ENCODE data around the gene TMEM18.
"Not testable (repeated sequence)": the region's sequence is repeated elsewhere in the genome, so short reads cannot be mapped to it uniquely, and the experiment has no call there.

The TMEM18 gene

DNA sequence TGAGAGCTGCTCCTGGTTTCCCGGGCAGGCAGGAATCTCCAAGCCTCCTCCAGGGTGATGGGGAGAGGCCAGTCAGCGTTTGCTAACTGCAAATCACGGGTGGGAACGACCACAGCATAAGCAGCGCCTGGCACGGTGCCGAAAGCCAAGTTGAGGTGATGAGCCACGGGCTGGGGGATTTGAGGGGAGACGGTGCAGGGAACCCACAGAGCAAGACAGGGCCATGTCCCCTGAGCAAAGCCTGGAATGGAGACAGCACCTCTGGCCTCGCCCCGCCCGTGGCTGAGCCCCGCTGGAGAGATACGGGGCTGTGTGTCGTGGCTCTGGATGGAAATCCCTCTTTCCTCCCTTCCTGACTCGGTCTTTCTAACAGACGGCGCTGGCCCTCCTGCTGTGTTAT lies 31.5 kb upstream of the TMEM18 start:
- DNase-seq: no peak

DNA sequence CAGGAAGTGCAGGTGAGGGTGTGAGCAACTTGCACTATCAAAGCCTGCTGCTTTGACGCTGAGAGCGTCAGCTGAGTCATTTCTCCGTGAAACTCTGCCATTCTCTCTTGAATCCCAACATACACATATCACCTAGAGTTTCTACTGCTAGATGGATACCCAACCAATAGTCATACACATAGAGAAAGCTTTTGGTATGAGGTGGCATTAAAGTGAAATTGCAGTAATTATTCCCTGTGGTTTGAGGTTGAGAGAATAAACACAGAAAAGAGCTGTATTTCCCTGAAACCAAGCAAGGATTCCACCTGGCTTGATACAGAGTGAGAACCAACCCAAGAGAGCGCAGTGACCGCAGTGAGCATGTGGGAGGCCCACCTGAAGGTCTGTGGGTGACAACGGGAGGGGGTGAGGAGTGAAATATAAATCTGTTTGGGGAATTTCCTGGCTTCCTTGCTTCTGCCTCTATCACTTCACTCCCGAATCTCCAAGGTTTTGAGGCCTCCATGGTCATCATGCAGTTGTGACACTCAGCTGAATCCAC lies 28.8 kb upstream of the TMEM18 start:
- DNase-seq: no peak
- TF ChIP-seq GATA1 (IDR thresholded peaks at IDR 0.05; ENCODE audit: low read depth, low read length): no peak
- no peak for TF ChIP-seq POLR2A (IDR thresholded peaks at IDR 0.05; ENCODE audit: low read length)

More for the DNA sequence above, 31.5 kb upstream of the TMEM18 start:
- TF ChIP-seq GATA1 (IDR thresholded peaks at IDR 0.05; ENCODE audit: low read depth, low read length) (no peak), POLR2A (IDR thresholded peaks at IDR 0.05; ENCODE audit: low read length) (no peak)

DNA sequence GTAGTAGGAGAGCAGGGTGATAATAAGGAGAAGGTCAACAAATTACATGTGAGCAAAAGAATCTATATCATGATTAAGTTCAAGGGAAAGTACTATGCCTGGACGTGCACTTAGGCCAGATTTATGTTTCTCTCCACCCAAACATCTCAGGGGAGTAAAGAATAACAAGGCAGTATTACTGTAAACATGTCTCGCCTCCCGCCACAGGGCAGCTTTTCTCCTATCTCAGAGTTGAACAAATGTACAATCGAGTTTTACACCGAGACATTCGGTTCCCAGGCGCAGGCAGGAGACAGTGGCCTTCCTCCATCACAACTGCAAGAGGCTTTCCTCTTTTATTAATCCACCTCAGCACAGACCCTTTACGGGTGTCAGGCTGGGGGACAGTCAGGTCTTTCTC lies 25.6 kb upstream of the TMEM18 start:
- DNase-seq: not testable (repeated sequence)

DNA sequence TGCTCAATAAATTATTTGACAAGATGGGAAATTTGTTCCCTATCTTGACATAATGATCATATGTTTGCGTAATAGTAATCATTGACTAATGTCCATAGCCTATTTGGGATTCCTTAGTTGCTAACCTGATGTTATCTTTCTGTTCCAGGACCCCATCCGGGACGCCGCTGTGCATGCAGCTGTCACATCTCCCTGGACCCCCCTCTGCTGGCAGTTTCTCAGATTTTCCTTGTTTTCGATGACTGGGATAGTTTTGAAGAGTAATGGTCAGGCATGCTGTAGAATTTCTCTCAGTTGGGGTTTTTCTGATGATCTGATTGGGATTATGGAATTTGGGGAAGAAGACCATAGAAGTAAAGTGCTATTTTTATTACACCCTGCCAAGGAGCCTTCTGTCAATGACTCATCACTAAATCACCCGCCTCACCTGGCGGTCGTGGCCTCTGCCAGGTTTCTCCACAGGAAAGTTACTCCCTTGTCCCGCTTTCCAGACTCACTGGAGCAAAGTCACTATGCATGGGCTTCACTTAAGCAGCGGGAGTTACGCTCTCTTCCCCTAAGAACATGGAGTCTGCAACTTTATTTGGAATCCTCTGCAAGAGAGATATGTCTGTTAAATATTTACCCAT lies 19.9 kb upstream of the TMEM18 start:
- no peak for DNase-seq
- TF ChIP-seq GATA1 (IDR thresholded peaks at IDR 0.05; ENCODE audit: low read depth, low read length) (no peak), POLR2A (IDR thresholded peaks at IDR 0.05; ENCODE audit: low read length) (no peak)

DNA sequence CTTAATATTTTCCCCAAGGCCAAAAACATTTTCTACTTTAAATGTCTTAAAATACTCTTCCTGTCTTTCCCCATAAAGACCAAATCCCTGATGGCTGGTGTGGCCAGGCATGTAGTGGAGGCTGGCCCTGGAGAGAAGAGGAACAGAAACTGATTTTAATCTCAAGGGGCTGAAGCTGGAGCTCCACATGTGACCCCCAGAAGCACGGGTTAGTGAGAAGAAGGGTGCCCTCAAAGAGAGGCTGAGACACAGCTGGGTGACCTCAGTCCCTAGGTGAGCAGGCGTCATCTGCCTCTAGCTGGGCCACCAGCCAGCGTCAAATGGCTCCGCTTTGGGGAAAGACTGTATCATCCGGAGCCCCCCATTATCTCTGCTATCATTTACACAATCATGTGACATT lies 19.3 kb upstream of the TMEM18 start:
- TF ChIP-seq POLR2A (IDR thresholded peaks at IDR 0.05; ENCODE audit: low read length) (no peak), GATA1 (IDR thresholded peaks at IDR 0.05; ENCODE audit: low read depth, low read length) (no peak)
- DNase-seq: no peak

DNA sequence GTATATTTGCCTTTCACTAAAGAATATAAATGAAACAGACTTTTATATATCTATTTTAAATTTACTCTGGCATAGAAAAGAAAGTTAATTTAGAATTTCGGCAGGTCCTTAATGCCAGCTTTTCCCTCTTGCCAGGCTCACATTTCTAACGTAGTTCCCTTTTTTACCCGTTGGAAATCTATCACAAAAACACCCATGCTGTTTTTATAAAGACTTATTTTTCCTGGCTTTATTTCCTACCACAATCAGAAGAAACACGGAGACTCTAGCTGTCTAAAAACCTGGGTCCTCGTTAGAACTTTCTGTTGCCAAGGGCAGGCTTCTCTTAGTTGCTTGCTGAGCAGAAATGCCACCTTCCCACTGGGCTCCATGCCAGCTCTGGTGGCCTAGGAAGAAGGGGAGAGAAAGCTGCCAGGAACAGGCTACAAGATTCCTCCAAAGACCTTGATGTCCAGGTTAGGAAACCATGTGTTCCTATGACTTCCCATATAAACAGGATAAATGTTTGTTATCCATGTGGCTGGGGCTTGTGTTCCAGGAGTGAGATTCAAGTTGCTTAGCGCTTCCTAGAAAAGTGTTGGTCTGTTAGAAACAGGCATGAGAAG lies 17.8 kb upstream of the TMEM18 start:
- no peak for TF ChIP-seq POLR2A (IDR thresholded peaks at IDR 0.05; ENCODE audit: low read length)
- DNase-seq: no peak

DNA sequence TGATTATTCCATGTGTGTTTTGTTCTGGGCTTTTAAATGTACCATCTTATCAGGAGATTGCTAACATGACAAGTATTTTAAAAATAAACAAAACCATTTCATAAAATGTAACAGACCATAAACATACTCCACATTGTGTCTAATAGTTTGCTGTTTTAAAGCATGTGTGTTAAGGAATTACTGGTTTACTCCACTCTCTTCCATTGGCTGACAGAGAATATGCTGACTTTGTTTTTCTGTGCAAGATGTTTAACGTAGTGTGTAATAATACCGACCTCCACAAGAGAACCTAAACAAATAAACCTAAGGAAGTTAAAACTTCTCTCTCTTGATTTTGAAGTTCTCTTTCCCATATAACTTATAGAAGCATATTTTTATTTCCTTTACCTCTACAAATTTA lies 17.0 kb upstream of the TMEM18 start:
- TF ChIP-seq POLR2A (IDR thresholded peaks at IDR 0.05; ENCODE audit: low read length) (no peak), GATA1 (IDR thresholded peaks at IDR 0.05; ENCODE audit: low read depth, low read length) (no peak)
- no peak for DNase-seq

DNA sequence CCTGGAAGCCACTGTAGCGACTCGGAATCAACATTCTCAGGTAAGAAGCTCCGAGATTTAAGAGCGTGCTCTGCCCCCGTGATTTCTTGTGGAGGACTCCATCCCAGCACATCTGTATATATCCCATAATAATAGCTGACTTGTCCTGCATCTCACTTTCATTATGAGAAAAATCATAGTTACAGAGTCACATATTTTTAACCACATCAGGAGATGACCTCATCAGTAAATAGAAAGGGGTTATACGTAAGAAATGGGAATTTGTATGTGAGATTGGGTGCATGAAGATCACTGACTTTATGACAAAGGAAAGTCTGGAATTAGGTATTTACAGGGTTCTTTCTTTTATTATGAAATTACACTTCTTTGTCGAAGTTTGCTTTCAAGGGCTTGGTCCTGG lies 16.4 kb upstream of the TMEM18 start:
- no peak for DNase-seq
- no peak for TF ChIP-seq POLR2A (IDR thresholded peaks at IDR 0.05; ENCODE audit: low read length)
- no peak for TF ChIP-seq GATA1 (IDR thresholded peaks at IDR 0.05; ENCODE audit: low read depth, low read length)

DNA sequence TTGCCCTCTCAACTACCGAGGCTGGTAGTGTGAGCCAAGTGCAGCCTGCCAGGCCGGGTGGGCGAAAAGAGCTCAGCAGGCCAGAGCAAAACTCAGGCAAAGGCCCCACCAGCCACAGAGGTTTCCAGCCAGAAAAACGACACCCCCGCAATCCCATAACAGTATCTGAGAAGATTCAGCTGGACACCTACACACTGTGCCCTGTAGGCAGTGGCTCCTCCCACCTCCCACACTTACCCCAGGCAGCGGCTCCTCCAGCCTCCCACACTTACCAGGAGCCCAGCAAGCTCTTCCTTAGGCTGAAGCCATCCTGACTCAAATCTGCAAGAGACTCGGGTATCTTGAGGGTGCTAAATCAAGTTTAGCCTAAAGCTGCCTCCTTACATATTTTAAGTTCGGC lies 15.6 kb upstream of the TMEM18 start:
- DNase-seq: no peak
- TF ChIP-seq GATA1 (IDR thresholded peaks at IDR 0.05; ENCODE audit: low read depth, low read length) (no peak), POLR2A (IDR thresholded peaks at IDR 0.05; ENCODE audit: low read length) (no peak)

DNA sequence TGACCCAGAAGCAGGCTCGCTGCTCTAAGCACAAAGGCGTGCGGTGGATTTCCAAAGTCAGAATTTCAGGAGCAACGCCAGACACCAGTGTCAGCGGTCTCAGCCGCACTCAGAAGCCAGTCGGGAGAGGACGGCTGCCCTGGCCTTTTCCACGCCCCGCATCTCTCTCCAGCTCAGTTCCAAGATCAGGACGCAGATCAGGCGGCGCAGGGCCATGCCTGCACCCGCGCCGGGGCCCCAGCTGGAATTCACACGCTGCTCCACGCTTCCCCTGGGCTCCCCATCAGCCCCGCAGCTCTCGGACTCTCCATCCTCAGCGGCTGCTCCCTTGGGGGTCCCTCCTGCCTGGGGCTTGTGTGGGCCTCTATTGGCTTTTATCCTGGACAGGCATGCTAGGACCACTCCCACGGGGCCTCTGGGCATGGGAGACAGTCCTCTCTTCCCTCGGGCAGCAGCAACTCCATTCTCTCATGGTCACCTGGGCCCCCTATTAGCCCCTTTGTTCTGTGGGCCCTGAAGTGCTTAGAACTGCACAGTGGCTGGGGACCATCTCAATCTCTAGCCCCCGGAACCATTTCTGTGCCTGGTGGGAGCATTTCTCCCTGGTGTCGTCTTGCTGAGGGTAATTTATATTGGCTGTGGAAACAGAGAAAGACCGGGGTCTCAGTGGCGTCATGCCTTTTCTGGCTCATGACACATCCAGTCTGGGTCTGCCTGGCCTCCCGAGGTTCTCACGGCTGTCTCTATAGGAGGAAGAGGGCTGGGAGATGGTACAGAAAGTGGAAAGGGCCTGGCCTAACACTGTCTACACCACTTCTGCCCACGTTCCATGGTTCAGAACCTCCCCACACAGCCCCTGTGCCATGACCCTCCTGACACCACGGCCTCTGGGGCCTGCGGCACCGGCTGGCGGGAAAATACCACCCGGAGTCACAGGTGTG lies 14.9 kb upstream of the TMEM18 start:
- no peak for DNase-seq
- no peak for TF ChIP-seq POLR2A (IDR thresholded peaks at IDR 0.05; ENCODE audit: low read length)
- no peak for TF ChIP-seq GATA1 (IDR thresholded peaks at IDR 0.05; ENCODE audit: low read depth, low read length)

DNA sequence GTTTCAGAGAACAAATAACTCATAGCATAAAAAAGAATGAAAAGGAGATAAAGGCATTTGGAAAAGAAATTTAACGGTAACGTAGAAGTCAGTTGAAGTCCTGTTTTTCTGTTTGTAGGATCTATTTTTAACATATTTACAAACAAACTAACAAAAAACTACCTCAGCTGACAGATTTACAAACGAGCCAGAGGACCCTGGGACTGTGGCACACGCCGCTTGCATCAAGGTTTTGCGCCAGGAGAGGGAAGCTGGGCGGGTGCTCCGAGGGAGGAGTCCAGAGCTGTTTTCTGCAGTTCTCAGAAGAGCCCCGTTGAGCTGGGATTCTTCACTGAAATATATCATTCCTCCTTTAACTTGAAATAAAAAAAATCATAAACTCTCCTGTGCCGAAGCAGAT lies 13.6 kb upstream of the TMEM18 start:
- no peak for DNase-seq
- TF ChIP-seq GATA1 (IDR thresholded peaks at IDR 0.05; ENCODE audit: low read depth, low read length) (no peak), POLR2A (IDR thresholded peaks at IDR 0.05; ENCODE audit: low read length) (no peak)

DNA sequence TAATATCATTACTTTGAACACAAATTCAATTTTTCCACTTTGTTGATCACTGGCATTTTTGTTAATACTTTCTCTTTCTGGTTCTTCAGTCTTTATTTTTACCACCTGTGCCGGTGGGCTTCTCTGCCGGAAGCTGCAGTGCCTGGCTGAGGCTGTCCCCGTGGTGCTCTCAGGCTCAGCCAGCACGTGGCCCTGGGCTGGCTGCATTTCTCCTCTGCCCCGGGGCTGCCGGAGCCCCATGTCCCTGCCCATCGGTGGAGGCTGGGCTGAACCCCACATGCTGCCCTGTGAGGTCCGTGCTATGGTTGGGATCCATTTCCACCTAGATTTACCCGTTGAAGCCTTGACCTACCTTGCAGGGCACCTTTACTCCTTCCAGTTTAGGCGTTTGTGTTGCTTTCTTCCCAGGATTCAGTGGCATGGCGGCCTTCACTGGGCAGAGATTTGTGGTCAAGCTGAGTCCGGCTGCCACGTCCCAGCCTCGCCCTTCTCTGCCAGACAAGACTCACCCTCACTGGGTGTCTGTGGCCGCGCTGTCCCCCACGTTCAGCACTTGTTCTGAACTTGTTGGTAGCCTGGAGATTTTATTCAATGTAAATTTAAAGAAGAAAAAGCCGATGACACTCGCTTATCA lies 12.8 kb upstream of the TMEM18 start:
- TF ChIP-seq POLR2A (IDR thresholded peaks at IDR 0.05; ENCODE audit: low read length): no peak
- DNase-seq: no peak

DNA sequence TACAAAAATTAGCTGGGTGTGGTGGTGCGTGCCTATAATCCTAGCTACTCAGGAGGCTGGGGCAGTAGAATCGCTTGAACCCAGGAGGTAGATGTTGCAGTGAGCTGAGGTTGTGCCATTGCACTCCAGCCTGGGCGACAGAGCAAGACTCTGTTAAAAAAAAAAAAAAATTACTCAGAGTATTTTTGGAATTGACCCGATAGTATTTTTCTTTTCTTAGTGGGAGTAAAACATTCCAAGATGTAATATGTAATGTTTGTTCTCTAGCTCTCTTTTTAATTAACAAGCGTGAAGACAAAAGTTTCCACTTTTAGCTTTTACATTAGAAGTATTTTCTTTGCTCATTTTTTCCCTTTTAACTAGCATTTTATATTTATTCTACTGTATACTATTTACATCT lies 12.0 kb upstream of the TMEM18 start:
- TF ChIP-seq GATA1 (IDR thresholded peaks at IDR 0.05; ENCODE audit: low read depth, low read length) (no peak), POLR2A (IDR thresholded peaks at IDR 0.05; ENCODE audit: low read length) (no peak)
- DNase-seq: no peak

DNA sequence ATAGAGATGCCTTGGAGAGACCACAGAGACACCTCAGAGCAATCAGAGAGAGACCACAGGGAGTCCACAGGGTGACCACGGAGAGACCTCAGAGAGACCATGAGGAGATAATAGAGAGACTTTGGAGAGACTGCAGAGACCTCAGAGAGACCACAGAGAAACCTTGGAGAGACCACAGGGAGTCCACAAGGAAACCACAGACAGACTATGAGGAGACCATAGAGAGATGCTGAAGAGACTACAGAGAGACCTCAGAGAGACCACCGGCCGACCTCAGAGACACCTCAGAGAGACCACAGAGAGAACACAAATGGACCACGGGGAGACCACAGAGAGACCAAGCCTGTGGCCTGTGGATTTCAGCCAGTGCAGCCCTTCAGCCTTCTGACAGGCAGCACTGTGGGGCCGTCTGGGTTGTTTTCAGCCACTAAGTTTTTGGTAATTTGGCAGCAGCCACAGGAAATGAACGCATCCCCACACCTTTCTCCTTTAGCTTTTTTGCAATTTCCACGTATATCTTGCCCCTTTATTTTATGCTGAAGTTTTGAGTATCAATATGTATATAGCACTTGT lies 11.4 kb upstream of the TMEM18 start:
- no peak for DNase-seq
- TF ChIP-seq POLR2A (IDR thresholded peaks at IDR 0.05; ENCODE audit: low read length) (no peak), GATA1 (IDR thresholded peaks at IDR 0.05; ENCODE audit: low read depth, low read length) (no peak)
